ENCODE measurements around the gene OPRL1.

GRCh38 chr20:64090165-64090564 is 10.3 kb downstream of the OPRL1 start:
- TF ChIP-seq CTCF (IDR thresholded peaks at IDR 0.05) (no peak), POLR2A (IDR thresholded peaks at IDR 0.05) (no peak), POLR2AphosphoS5 (IDR thresholded peaks at IDR 0.05) (no peak)

Measured in breast epithelium (tissue), 3 donors.